CD4-positive, alpha-beta T cell (primary cell): ENCODE measurements around the gene CMSS1. TPM values are rescaled to one million over a fixed set of nuclear protein-coding genes. Genes with fewer than 3 reads are reported as not detected.

Experiments used
- ATAC-seq: fragments of 200-7000 bp; cut with Tn5 transposase; one replicate; pipeline ENCODE4 v1.10.0; 2022; ENCODE audit warnings: mild to moderate bottlenecking; ENCODE audit not compliant: poor library complexity
- CTCF ChIA-PET: fragments of 350-600 bp; sonication (Branson Sonifier 250); formaldehyde crosslinking; loops from one replicate; lab custom pipeline; 2021; ENCODE audit warnings: antibody characterized with exemption, inconsistent platforms; lab: Charles Lee
- POLR2A ChIA-PET: fragments of 350-600 bp; sonication (Branson Sonifier 250); formaldehyde crosslinking; loops from one replicate; lab custom pipeline; 2021; ENCODE audit warnings: antibody characterized with exemption, inconsistent platforms; lab: Charles Lee
- DNase-seq, 14 experiments: peaks; one replicate each; pipeline ENCODE4 v3.0.0-alpha.2; 2013 to 2020; ENCODE audit warnings: mixed read lengths in 2 of 14
- H3K27ac ChIP-seq, 2 donors: one replicate each; pipeline versions ENCODE4 v1.5.1 to v1.7.0; 2013; ENCODE audit warnings: low read length in 2 of 2, low read depth in 1 of 2, mild to moderate bottlenecking in 1 of 2
- H3K27me3 ChIP-seq, 2 experiments: 1 replicate in 1 of 2; 2 replicates in 1 of 2; pipeline versions ENCODE4 v1.6.1 to v1.7.0; 2013; ENCODE audit warnings: low read length in 2 of 2, control low read depth in 1 of 2, mild to moderate bottlenecking in 1 of 2, moderate library complexity in 1 of 2; ENCODE audit not compliant: insufficient read depth in 2 of 2, control insufficient read depth in 1 of 2
- H3K36me3 ChIP-seq: one replicate; pipeline ENCODE4 v1.6.1; 2013; ENCODE audit warnings: low read length, control low read depth; ENCODE audit not compliant: insufficient read depth
- H3K4me1 ChIP-seq: one replicate; pipeline ENCODE4 v1.6.1; 2013; ENCODE audit warnings: low read length, control low read depth; ENCODE audit not compliant: insufficient read depth
- H3K4me3 ChIP-seq: one replicate; pipeline ENCODE4 v1.5.1; 2013; ENCODE audit warnings: mild to moderate bottlenecking, low read length, moderate library complexity
- H3K9me3 ChIP-seq, 2 experiments: 1 replicate in 1 of 2; 2 replicates in 1 of 2; pipeline versions ENCODE4 v1.6.1 to v1.7.0; 2013; ENCODE audit warnings: low read length in 2 of 2, mild to moderate bottlenecking in 2 of 2, control low read depth in 1 of 2, moderate library complexity in 1 of 2; ENCODE audit not compliant: control insufficient read depth in 1 of 2, insufficient read depth in 1 of 2
- H3K27ac Mint-ChIP-seq: one replicate; pipeline ENCODE4 v1.8.0; 2020; ENCODE audit warnings: mixed read lengths
- H3K27me3 Mint-ChIP-seq: one replicate; pipeline ENCODE4 v1.8.0; 2021; ENCODE audit warnings: mixed read lengths
- H3K36me3 Mint-ChIP-seq: one replicate; pipeline ENCODE4 v1.8.0; 2021; ENCODE audit warnings: low read depth, mixed read lengths
- H3K4me1 Mint-ChIP-seq: one replicate; pipeline ENCODE4 v1.8.0; 2021; ENCODE audit warnings: low read depth, mixed read lengths
- H3K4me3 Mint-ChIP-seq: one replicate; pipeline ENCODE4 v1.8.0; 2020; ENCODE audit warnings: mild to moderate bottlenecking, mixed read lengths
- H3K9me3 Mint-ChIP-seq: one replicate; pipeline ENCODE4 v1.8.0; 2020; ENCODE audit warnings: mixed read lengths
- CTCF ChIP-seq: fragments of 200-600 bp; IDR thresholded peaks from one replicate; pipeline ENCODE4 v1.8.0; 2022; ENCODE audit warnings: antibody characterized with exemption, mild to moderate bottlenecking
- intact Hi-C, 2 experiments: fragments of 100-400 bp; cut with DNase I in 1 of 2; cut with micrococcal nuclease in 1 of 2; formaldehyde crosslinking; loops; one replicate each; pipeline versions ENCODE4 v1.15.1 to v1.9.0; 2023 to 2025; cut with DNase I, micrococcal nuclease
- total RNA-seq, 174 experiments: library from RNA in 2 of 174; stranded (reverse) in 2 of 174; gene quantifications; one replicate each; pipeline ENCODE4 v1.2.3 and lab custom pipeline; 2021 to 2026

Gene CMSS1
- total RNA-seq, 2 experiments from 2014 or later: 12.2 TPM

- Mint-ChIP-seq H3K4me1 (no peaks in the 10 kb centered on the region), H3K4me3 (no peak overlapping the region), H3K36me3 (peaks cover 91% of the 10 kb centered on the region), H3K27me3 (no peaks in the 10 kb centered on the region), H3K9me3 (no peaks in the 10 kb centered on the region), H3K27ac (no peak overlapping the region)
- ChIA-PET CTCF (no interaction called here), POLR2A (no interaction called here)
- Histone ChIP-seq H3K27ac (no peak overlapping the region), H3K4me3 (no peak overlapping the region), H3K9me3 (no peaks in the 10 kb centered on the region), H3K4me1 (no peaks in the 10 kb centered on the region), H3K36me3 (peaks cover 5% of the 10 kb centered on the region), H3K27me3 (no peaks in the 10 kb centered on the region)
- intact Hi-C loops: no loop called here
- ATAC-seq (no peak), DNase-seq (no peak)
- TF ChIP-seq CTCF: no peak
Observed at GRCh38 chr3:100171211-100171914, 353.7 kb downstream of the CMSS1 start.

GRCh38 chr3:100173961-100174360, 356.3 kb downstream of the CMSS1 start:
- Mint-ChIP-seq H3K27ac (no peak overlapping the region), H3K9me3 (peaks cover 8% of the 10 kb centered on the region), H3K27me3 (no peaks in the 10 kb centered on the region), H3K4me3 (no peak overlapping the region), H3K4me1 (no peaks in the 10 kb centered on the region), H3K36me3 (peaks cover 96% of the 10 kb centered on the region)
- ChIA-PET CTCF (no interaction called here), POLR2A (no interaction called here)
- no peak for TF ChIP-seq CTCF
- Histone ChIP-seq H3K9me3 (no peaks in the 10 kb centered on the region), H3K27me3 (no peaks in the 10 kb centered on the region), H3K4me3 (no peak overlapping the region), H3K4me1 (no peaks in the 10 kb centered on the region), H3K27ac (no peak overlapping the region), H3K36me3 (peaks cover 5% of the 10 kb centered on the region)
- no peak for DNase-seq
- ATAC-seq: no peak
- intact Hi-C loops: no loop called here

- Histone ChIP-seq H3K9me3 (peaks cover 10 to 15% of the 10 kb centered on the region in 2 experiments), H3K4me1 (no peaks in the 10 kb centered on the region), H3K27ac (no peak overlapping the region), H3K36me3 (peaks cover 6% of the 10 kb centered on the region), H3K27me3 (no peaks in the 10 kb centered on the region), H3K4me3 (no peak overlapping the region)
- no peaks in the 10 kb centered on the region for H3K4me1 Mint-ChIP-seq
- intact Hi-C loops: no loop called here
- no peak overlapping the region for H3K27ac Mint-ChIP-seq
- H3K27me3 Mint-ChIP-seq: no peaks in the 10 kb centered on the region
- ATAC-seq (no peak), DNase-seq (no peak)
- H3K4me3 Mint-ChIP-seq: no peak overlapping the region
- TF ChIP-seq CTCF: no peak
- ChIA-PET CTCF (no interaction called here), POLR2A (interaction anchor here (0.6 kb wide), 1 partner anchor 242 kb away, joined by 4 read pairs; no protein-coding TSS in a partner anchor)
- H3K36me3 Mint-ChIP-seq: peaks cover 99% of the 10 kb centered on the region
- H3K9me3 Mint-ChIP-seq: peaks cover 11% of the 10 kb centered on the region
Observed at GRCh38 chr3:100175637-100176280, 358.1 kb downstream of the CMSS1 start.
